Nephron (organoid): ENCODE measurements around the gene TECTA.
A peak's percentile ranks its signal among the peaks of the same experiment; 100 is the strongest.

Source experiments
- H3K27ac Mint-ChIP-seq, 3 experiments: 2 replicates each; pipeline ENCODE4 v1.8.0; 2020; ENCODE audit warnings: mixed read lengths in 3 of 3, mild to moderate bottlenecking in 2 of 3, moderate library complexity in 1 of 3
- H3K27me3 Mint-ChIP-seq: 2 replicates; pipeline ENCODE4 v1.8.0; 2021; ENCODE audit warnings: low read depth, mild to moderate bottlenecking, moderate library complexity, mixed read lengths
- H3K36me3 Mint-ChIP-seq: 2 replicates; pipeline ENCODE4 v1.8.0; 2020; ENCODE audit warnings: low read depth, mixed read lengths
- H3K4me1 Mint-ChIP-seq: 2 replicates; pipeline ENCODE4 v1.8.0; 2020; ENCODE audit warnings: mixed read lengths
- H3K4me3 Mint-ChIP-seq, 3 experiments: 2 replicates each; pipeline ENCODE4 v1.8.0; 2020; ENCODE audit warnings: mild to moderate bottlenecking in 3 of 3, mixed read lengths in 3 of 3, moderate library complexity in 2 of 3
- H3K9me3 Mint-ChIP-seq: 2 replicates; pipeline ENCODE4 v1.8.0; 2020; ENCODE audit warnings: mixed read lengths
- CTCF ChIP-seq, 3 experiments: fragments of 200-600 bp; sonication (generic); IDR thresholded peaks; one replicate each; pipeline ENCODE4 v1.5.0; 2021; ENCODE audit warnings: antibody characterized with exemption in 3 of 3; ENCODE audit not compliant: unreplicated experiment in 3 of 3

The TECTA gene

GRCh38 chr11:121226415-121227263 is 125.6 kb downstream of the TECTA start:
- Mint-ChIP-seq H3K36me3 (no peaks in the 10 kb centered on the region), H3K4me1 (peaks cover 5% of the 10 kb centered on the region), H3K27me3 (peaks cover 3% of the 10 kb centered on the region), H3K9me3 (peaks cover 5% of the 10 kb centered on the region), H3K27ac (no peak overlapping the region), H3K4me3 (no peak overlapping the region)
- no peak for TF ChIP-seq CTCF (IDR thresholded peaks at IDR 0.05; ENCODE audit: unreplicated experiment in 3 of 3)

- TF ChIP-seq CTCF (IDR thresholded peaks at IDR 0.05; ENCODE audit: unreplicated experiment in 3 of 3) = no peak
- H3K36me3 Mint-ChIP-seq = no peaks in the 10 kb centered on the region
Measured at GRCh38 chr11:121228851-121229250, 127.8 kb downstream of the TECTA start.

GRCh38 chr11:121229495-121230215 is 128.6 kb downstream of the TECTA start:
- peaks cover 9% of the 10 kb centered on the region for H3K4me1 Mint-ChIP-seq

More at GRCh38 chr11:121228851-121229250, 127.8 kb downstream of the TECTA start:
- Mint-ChIP-seq H3K27me3 (peaks cover 3% of the 10 kb centered on the region), H3K4me1 (peaks cover 5% of the 10 kb centered on the region), H3K27ac (no peak overlapping the region), H3K4me3 (no peak overlapping the region), H3K9me3 (peaks cover 5% of the 10 kb centered on the region)

GRCh38 chr11:121231576-121232278 is 130.7 kb downstream of the TECTA start:
- Mint-ChIP-seq H3K9me3 (peaks cover 3% of the 10 kb centered on the region), H3K36me3 (no peaks in the 10 kb centered on the region), H3K27ac (no peak overlapping the region), H3K4me1 (peaks cover 30% of the 10 kb centered on the region), H3K4me3 (no peak overlapping the region), H3K27me3 (peaks cover 6% of the 10 kb centered on the region)
- TF ChIP-seq CTCF (IDR thresholded peaks at IDR 0.05; ENCODE audit: unreplicated experiment in 3 of 3) = no peak

More at GRCh38 chr11:121229495-121230215, 128.6 kb downstream of the TECTA start:
- Mint-ChIP-seq H3K4me3 (no peak overlapping the region), H3K27me3 (peaks cover 6% of the 10 kb centered on the region), H3K27ac (no peak overlapping the region), H3K9me3 (peaks cover 5% of the 10 kb centered on the region), H3K36me3 (no peaks in the 10 kb centered on the region)
- TF ChIP-seq CTCF (IDR thresholded peaks at IDR 0.05; ENCODE audit: unreplicated experiment in 3 of 3) = no peak

- Mint-ChIP-seq H3K9me3 (no peaks in the 10 kb centered on the region), H3K27ac (peak overlapping the region; percentile 50 to 87 (median 56)), H3K4me3 (no peak overlapping the region), H3K27me3 (peaks cover 6% of the 10 kb centered on the region), H3K4me1 (peaks cover 54% of the 10 kb centered on the region), H3K36me3 (no peaks in the 10 kb centered on the region)
- no peak for TF ChIP-seq CTCF (IDR thresholded peaks at IDR 0.05; ENCODE audit: unreplicated experiment in 3 of 3)
Measured at GRCh38 chr11:121235057-121235456, 134.0 kb downstream of the TECTA start.
